Measurements from ENCODE around the gene TRAPPC10. TPM values are rescaled to one million over a fixed set of nuclear protein-coding genes. Genes with fewer than 3 reads are reported as not detected.

Gene TRAPPC10
- total RNA-seq, 1 experiment from 2014 or later, result 32.9 TPM

DNA sequence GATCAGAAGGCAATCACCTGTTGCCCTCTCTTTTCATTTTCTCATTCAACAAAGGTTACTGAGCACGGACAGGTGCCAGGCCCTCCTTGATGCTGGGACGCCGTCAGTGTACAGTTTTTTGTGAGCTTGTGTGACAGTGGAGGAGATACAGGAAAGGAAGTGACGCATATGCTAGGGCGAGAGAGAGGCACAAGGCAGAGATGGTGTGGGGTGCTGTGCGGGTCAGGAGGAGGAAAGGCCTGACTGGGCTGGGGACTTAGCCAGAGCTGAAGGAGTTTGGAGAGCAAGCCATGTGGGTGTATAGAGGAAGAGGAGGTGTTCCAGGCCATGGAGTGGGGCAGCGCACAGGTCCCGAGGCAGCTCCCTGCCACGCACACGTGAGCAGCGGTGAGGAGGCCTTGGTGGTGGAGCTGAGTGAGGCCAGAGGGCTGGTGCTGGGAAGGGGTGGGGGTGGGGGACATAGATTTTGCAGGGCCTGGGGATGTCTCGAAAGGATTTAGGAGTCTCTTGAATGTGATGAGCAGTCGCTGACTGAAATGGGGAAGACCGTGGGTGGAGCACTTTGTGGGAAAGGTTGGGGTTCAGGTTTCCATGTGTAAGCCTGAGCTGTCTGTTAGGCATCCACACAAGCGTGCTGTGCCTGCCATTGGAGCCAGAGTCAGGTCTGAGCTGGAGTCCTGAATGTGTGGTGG, 46.0 kb downstream of the TRAPPC10 start:
- Histone ChIP-seq H2AFZ (ENCODE audit: low read length) (no peak overlapping the region), H4K91ac (ENCODE audit: insufficient read length, low read depth, low read length) (no peak overlapping the region), H3K4me1 (ENCODE audit: insufficient read depth, low read length) (no peaks in the 10 kb centered on the region), H3K4ac (ENCODE audit: low read depth, low read length) (no peak overlapping the region), H4K20me1 (ENCODE audit: control insufficient read depth, insufficient read depth, insufficient read length) (no peaks in the 10 kb centered on the region), H4K5ac (ENCODE audit: insufficient read length, low read depth, low read length) (no peak overlapping the region), H3T11ph (ENCODE audit: low read length) (no peak overlapping the region), H3K56ac (ENCODE audit: insufficient read length, low read depth, low read length) (no peak overlapping the region), H3K18ac (ENCODE audit: insufficient read length, low read depth, low read length) (no peak overlapping the region), H3K79me1 (ENCODE audit: insufficient read depth, low read depth, low read length, poor library complexity, severe bottlenecking) (no peaks in the 10 kb centered on the region), H4K8ac (replicated peaks; ENCODE audit: insufficient read length, low read depth, low read length) (no peak overlapping the region), H2AK5ac (ENCODE audit: insufficient read length, low read length) (no peak overlapping the region), H3K23ac (ENCODE audit: insufficient read length, low read depth, low read length) (no peak overlapping the region), H2BK15ac (ENCODE audit: low read depth, low read length) (no peak overlapping the region), H3K27me3 (ENCODE audit: insufficient read depth, low read length) (no peaks in the 10 kb centered on the region), H2BK20ac (ENCODE audit: low read depth, low read length, poor library complexity, severe bottlenecking) (no peak overlapping the region), H3K9me3 (ENCODE audit: control insufficient read depth, low read depth, low read length) (no peaks in the 10 kb centered on the region), H2BK12ac (ENCODE audit: insufficient read length, low read depth, low read length) (no peak overlapping the region), H3K27ac (ENCODE audit: insufficient read length, low read depth, low read length) (no peak overlapping the region), H3K4me2 (ENCODE audit: insufficient read depth, insufficient read length, low read length) (no peak overlapping the region), H2BK120ac (ENCODE audit: low read depth, low read length, poor library complexity, severe bottlenecking) (no peak overlapping the region), H3K14ac (ENCODE audit: insufficient read depth, low read length) (no peak overlapping the region), H3K23me2 (ENCODE audit: insufficient read length, low read depth, low read length, poor library complexity, severe bottlenecking) (no peaks in the 10 kb centered on the region), H2BK5ac (ENCODE audit: insufficient read length, low read length) (no peak overlapping the region), H3K9ac (ENCODE audit: extremely low read depth, insufficient read length, low read length) (no peak overlapping the region), H3K79me2 (ENCODE audit: insufficient read depth, low read length) (no peaks in the 10 kb centered on the region)
- H3K27ac Mint-ChIP-seq, result peak overlapping the region; percentile 50 to 69 (median 65); a peak in 3 of 7 replicates
- H3K36me3 Mint-ChIP-seq (ENCODE audit: insufficient read depth in 1 of 3, low read depth in 3 of 3), result peaks cover 14 to 50% (median 32%) of the 10 kb centered on the region in 3 experiments; a peak in 6 of 7 replicates
- no peak overlapping the region; a peak in 1 of 5 replicates for H3K4me3 Mint-ChIP-seq
- no peaks in the 10 kb centered on the region for H3K9me3 Mint-ChIP-seq
- TF ChIP-seq, protein P1, sequence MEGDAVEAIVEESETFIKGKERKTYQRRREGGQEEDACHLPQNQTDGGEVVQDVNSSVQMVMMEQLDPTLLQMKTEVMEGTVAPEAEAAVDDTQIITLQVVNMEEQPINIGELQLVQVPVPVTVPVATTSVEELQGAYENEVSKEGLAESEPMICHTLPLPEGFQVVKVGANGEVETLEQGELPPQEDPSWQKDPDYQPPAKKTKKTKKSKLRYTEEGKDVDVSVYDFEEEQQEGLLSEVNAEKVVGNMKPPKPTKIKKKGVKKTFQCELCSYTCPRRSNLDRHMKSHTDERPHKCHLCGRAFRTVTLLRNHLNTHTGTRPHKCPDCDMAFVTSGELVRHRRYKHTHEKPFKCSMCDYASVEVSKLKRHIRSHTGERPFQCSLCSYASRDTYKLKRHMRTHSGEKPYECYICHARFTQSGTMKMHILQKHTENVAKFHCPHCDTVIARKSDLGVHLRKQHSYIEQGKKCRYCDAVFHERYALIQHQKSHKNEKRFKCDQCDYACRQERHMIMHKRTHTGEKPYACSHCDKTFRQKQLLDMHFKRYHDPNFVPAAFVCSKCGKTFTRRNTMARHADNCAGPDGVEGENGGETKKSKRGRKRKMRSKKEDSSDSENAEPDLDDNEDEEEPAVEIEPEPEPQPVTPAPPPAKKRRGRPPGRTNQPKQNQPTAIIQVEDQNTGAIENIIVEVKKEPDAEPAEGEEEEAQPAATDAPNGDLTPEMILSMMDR (conservative IDR thresholded peaks at IDR 0.05), result no peak
- H3K4me1 Mint-ChIP-seq, result no peaks in the 10 kb centered on the region
- no CpG with 5 or more reads among the region's 15 CpGs for WGBS (ENCODE audit: extremely low coverage, insufficient read length, low lambda C conversion rate)
- no peak for DNase-seq
- H3K27me3 Mint-ChIP-seq (ENCODE audit: low read depth), result no peaks in the 10 kb centered on the region

All from H9 (cell line).